Measurements from ENCODE around the gene SLCO3A1. TPM values are rescaled to one million over a fixed set of nuclear protein-coding genes. Genes with fewer than 3 reads are reported as not detected.

SLCO3A1 gene
- total and polyA plus RNA-seq, 4 donors: 1.6 to 3.6 (median 2.4) TPM

GRCh38 chr15:92146511-92147150 is 293.1 kb downstream of the SLCO3A1 start:
- peaks cover 0 to 3% (median 0%) of the 10 kb centered on the region in 4 donors for H3K36me3 ChIP-seq (ENCODE audit: control insufficient read depth in 4 of 4, insufficient read depth in 3 of 4, low read depth in 1 of 4, low read length in 3 of 4)
- TF ChIP-seq RXRA (IDR thresholded peaks at IDR 0.05) (no peak), ZBTB33 (IDR thresholded peaks at IDR 0.05) (no peak), NR2F2 (IDR thresholded peaks at IDR 0.05) (no peak), TAF1 (conservative IDR thresholded peaks at IDR 0.05) (no peak), FOXA2 (IDR thresholded peaks at IDR 0.05) (no peak), HNF4A (conservative IDR thresholded peaks at IDR 0.05) (no peak), SP1 (IDR thresholded peaks at IDR 0.05) (no peak), HNF4G (IDR thresholded peaks at IDR 0.05) (no peak), YY1 (IDR thresholded peaks at IDR 0.05) (no peak), ATF3 (IDR thresholded peaks at IDR 0.05) (no peak), JUND (IDR thresholded peaks at IDR 0.05) (no peak), GABPA (IDR thresholded peaks at IDR 0.05 in 1 of 2, conservative IDR thresholded peaks at IDR 0.05 in 1 of 2) (no peak), EGR1 (IDR thresholded peaks at IDR 0.05; ENCODE audit: low read depth in 2 of 2) (no peak), FOXA1 (IDR thresholded peaks at IDR 0.05) (no peak), REST (IDR thresholded peaks at IDR 0.05) (no peak), RAD21 (IDR thresholded peaks at IDR 0.05) (no peak)
- TF ChIP-seq, protein P1, sequence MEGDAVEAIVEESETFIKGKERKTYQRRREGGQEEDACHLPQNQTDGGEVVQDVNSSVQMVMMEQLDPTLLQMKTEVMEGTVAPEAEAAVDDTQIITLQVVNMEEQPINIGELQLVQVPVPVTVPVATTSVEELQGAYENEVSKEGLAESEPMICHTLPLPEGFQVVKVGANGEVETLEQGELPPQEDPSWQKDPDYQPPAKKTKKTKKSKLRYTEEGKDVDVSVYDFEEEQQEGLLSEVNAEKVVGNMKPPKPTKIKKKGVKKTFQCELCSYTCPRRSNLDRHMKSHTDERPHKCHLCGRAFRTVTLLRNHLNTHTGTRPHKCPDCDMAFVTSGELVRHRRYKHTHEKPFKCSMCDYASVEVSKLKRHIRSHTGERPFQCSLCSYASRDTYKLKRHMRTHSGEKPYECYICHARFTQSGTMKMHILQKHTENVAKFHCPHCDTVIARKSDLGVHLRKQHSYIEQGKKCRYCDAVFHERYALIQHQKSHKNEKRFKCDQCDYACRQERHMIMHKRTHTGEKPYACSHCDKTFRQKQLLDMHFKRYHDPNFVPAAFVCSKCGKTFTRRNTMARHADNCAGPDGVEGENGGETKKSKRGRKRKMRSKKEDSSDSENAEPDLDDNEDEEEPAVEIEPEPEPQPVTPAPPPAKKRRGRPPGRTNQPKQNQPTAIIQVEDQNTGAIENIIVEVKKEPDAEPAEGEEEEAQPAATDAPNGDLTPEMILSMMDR (IDR thresholded peaks at IDR 0.05; ENCODE audit: low read depth, low read length, missing input control): no peak
- TF ChIP-seq, protein P2, sequence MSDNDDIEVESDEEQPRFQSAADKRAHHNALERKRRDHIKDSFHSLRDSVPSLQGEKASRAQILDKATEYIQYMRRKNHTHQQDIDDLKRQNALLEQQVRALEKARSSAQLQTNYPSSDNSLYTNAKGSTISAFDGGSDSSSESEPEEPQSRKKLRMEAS (IDR thresholded peaks at IDR 0.05): no peak
- H3K9me3 ChIP-seq (ENCODE audit: control insufficient read depth in 4 of 4, low read length in 3 of 4): no peaks in the 10 kb centered on the region
- H3K4me3 ChIP-seq (ENCODE audit: low read depth in 1 of 3, low read length in 3 of 3): no peak overlapping the region
- no peak for DNase-seq (ENCODE audit: low spot score)
- H3K9ac ChIP-seq (ENCODE audit: low read depth in 1 of 2, low read length in 2 of 2): no peak overlapping the region
- no peaks in the 10 kb centered on the region for H3K4me1 ChIP-seq (ENCODE audit: control insufficient read depth in 4 of 4, insufficient read depth in 4 of 4, low read length in 3 of 4)
- 82% methylated on average over 14 of the region's 14 CpGs for WGBS
- H3K27ac ChIP-seq (ENCODE audit: low read depth in 1 of 2, low read length in 2 of 2): no peak overlapping the region
- H3K27me3 ChIP-seq (ENCODE audit: control insufficient read depth in 4 of 4, insufficient read depth in 4 of 4, low read length in 3 of 4): no peaks in the 10 kb centered on the region
